ENCODE measurements around the gene NPAS4. TPM values are rescaled to one million over a fixed set of nuclear protein-coding genes. Genes with fewer than 3 reads are reported as not detected.

The NPAS4 gene
- total RNA-seq, 2 experiments from 2014 or later: 0.11 TPM; not detected in 1

DNA sequence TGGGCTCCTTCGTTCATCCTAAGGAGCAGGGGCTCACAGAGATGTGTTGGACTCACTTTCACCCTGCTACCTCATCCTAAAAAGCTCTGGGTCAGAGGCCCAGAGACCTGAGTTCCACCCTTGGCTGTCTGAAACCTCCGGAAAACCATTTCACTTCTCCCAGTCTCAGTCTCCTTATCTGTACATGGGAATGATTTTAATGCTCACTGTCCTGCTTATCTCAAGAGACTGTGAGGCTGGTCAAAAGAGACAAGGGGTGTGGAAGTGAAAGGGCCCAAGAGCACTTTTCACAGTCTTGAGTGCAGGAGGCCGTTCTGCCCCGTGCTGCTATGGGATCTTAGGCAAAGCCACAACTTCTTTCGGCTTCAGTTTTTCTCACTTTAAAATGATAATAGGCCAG is 13.2 kb upstream of the NPAS4 start:
- Mint-ChIP-seq H3K9me3 (no peaks in the 10 kb centered on the region), H3K4me1 (ENCODE audit: low read depth) (peaks cover 3% of the 10 kb centered on the region), H3K27ac (no peak overlapping the region), H3K4me3 (no peak overlapping the region), H3K27me3 (peaks cover 15% of the 10 kb centered on the region), H3K36me3 (ENCODE audit: low read depth) (no peaks in the 10 kb centered on the region)
- intact Hi-C loops (cut with micrococcal nuclease): loop anchor here (5.0 to 10.0 kb wide), 3 partner anchors 35 to 267 kb away; partner anchors contain the start of gene RBM4B
- TF ChIP-seq, protein P1, sequence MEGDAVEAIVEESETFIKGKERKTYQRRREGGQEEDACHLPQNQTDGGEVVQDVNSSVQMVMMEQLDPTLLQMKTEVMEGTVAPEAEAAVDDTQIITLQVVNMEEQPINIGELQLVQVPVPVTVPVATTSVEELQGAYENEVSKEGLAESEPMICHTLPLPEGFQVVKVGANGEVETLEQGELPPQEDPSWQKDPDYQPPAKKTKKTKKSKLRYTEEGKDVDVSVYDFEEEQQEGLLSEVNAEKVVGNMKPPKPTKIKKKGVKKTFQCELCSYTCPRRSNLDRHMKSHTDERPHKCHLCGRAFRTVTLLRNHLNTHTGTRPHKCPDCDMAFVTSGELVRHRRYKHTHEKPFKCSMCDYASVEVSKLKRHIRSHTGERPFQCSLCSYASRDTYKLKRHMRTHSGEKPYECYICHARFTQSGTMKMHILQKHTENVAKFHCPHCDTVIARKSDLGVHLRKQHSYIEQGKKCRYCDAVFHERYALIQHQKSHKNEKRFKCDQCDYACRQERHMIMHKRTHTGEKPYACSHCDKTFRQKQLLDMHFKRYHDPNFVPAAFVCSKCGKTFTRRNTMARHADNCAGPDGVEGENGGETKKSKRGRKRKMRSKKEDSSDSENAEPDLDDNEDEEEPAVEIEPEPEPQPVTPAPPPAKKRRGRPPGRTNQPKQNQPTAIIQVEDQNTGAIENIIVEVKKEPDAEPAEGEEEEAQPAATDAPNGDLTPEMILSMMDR (IDR thresholded peaks at IDR 0.05): no peak
- ATAC-seq: no peak
- ChIA-PET CTCF (interaction anchor here (0.8 to 8.0 kb wide), 14 partner anchors 10 to 427 kb away, joined by 3 to 91 read pairs (median 6); partner anchors contain the start of genes DPP3, MRPL11, NPAS4 and PELI3), POLR2A (interaction anchor here (0.6 to 2.4 kb wide), 3 partner anchors 9 to 72 kb away, joined by 3 to 10 read pairs (median 4); partner anchors contain the start of gene DPP3)
- no peak for DNase-seq

- intact Hi-C loops (cut with micrococcal nuclease): loop anchor here (5.0 to 10.0 kb wide), 3 partner anchors 34 to 266 kb away; partner anchors contain the start of gene RBM4B
- H3K27ac Mint-ChIP-seq: no peak overlapping the region
- peaks cover 20% of the 10 kb centered on the region for H3K27me3 Mint-ChIP-seq
- peaks cover 3% of the 10 kb centered on the region for H3K4me1 Mint-ChIP-seq (ENCODE audit: low read depth)
- ChIA-PET POLR2A (interaction anchor here (0.8 to 2.4 kb wide), 6 partner anchors 10 to 270 kb away, joined by 3 to 10 read pairs (median 4); partner anchors contain the start of genes DPP3 and RBM4B), CTCF (interaction anchor here (0.6 to 8.0 kb wide), 29 partner anchors 9 to 270 kb away, joined by 3 to 91 read pairs (median 4); partner anchors contain the start of genes CTSF, DPP3, MRPL11 and NPAS4)
- no peaks in the 10 kb centered on the region for H3K9me3 Mint-ChIP-seq
- H3K36me3 Mint-ChIP-seq (ENCODE audit: low read depth): no peaks in the 10 kb centered on the region
- DNase-seq (peak; percentile 95), ATAC-seq (peak; percentile 86)
- peak overlapping the region; percentile 67 for H3K4me3 Mint-ChIP-seq
- TF ChIP-seq, protein P1 (IDR thresholded peaks at IDR 0.05): peak; percentile 100
Measured at GRCh38 chr11:66408488-66409214, 12.2 kb upstream of the NPAS4 start.

DNA sequence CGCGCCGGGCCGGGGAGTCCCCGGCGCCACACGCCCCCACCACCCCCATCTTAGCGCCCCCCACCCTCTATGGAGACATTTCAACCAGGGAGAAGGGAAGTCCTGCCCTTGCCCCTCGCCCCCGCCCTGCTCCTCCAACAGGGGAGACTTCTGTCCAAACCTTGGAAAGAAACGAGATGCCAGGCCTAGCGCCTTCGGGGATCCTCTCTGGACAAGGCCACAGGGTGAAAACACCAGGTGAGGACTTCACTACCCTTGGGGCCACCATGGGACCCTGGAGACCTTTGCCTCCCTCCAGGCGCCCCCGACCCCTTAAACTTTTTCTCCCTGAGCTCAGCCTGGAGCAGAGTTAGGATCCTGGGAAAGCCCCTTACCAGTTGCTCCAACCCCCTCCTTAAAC is 11.6 kb upstream of the NPAS4 start:
- ATAC-seq (no peak), DNase-seq (no peak)
- CTCF ChIA-PET: interaction anchor here (0.6 to 8.0 kb wide), 27 partner anchors 8 to 269 kb away, joined by 3 to 91 read pairs (median 4); partner anchors contain the start of genes CTSF, DPP3, MRPL11 and NPAS4
- Mint-ChIP-seq H3K36me3 (ENCODE audit: low read depth) (no peaks in the 10 kb centered on the region), H3K4me1 (ENCODE audit: low read depth) (peaks cover 3% of the 10 kb centered on the region), H3K27me3 (peaks cover 24% of the 10 kb centered on the region), H3K4me3 (no peak overlapping the region), H3K9me3 (no peaks in the 10 kb centered on the region), H3K27ac (no peak overlapping the region)
- POLR2A ChIA-PET: interaction anchor here (0.8 to 2.4 kb wide), 5 partner anchors 9 to 269 kb away, joined by 4 to 10 read pairs (median 5); partner anchors contain the start of genes DPP3 and RBM4B
- TF ChIP-seq, protein P1 (IDR thresholded peaks at IDR 0.05): no peak
- intact Hi-C loops (cut with micrococcal nuclease): loop anchor here (5.0 to 10.0 kb wide), 3 partner anchors 33 to 266 kb away; partner anchors contain the start of gene RBM4B

DNA sequence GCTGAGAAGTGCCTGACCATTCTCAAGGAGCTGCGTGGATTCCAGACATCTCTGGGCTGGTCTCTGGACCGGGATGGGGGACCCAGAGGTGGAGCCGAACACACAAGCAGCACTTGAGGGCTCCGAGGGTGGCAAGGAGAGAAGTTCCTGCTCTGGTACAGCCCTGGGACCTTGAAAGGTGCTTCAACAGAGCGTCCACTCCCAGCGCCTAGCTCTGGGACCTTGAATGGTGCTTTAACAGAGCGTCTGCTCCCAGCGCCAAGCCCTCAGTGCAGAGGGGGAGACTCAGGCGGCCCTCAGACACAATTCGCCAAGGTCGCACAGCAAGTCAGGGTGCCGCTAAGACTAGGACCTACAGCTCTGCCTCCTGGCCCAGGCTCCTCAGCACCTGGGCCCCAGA is 10.6 kb upstream of the NPAS4 start:
- no peaks in the 10 kb centered on the region for H3K9me3 Mint-ChIP-seq
- peaks cover 3% of the 10 kb centered on the region for H3K4me1 Mint-ChIP-seq (ENCODE audit: low read depth)
- H3K27me3 Mint-ChIP-seq: peaks cover 30% of the 10 kb centered on the region
- POLR2A ChIA-PET: interaction anchor here (0.8 to 1.8 kb wide), 4 partner anchors 11 to 69 kb away, joined by 3 to 7 read pairs (median 4); no protein-coding TSS in a partner anchor
- DNase-seq: no peak
- ATAC-seq: no peak
- CTCF ChIA-PET: interaction anchor here (1.5 to 8.0 kb wide), 5 partner anchors 8 to 24 kb away, joined by 6 to 91 read pairs (median 37); partner anchors contain the start of gene NPAS4
- no peaks in the 10 kb centered on the region for H3K36me3 Mint-ChIP-seq (ENCODE audit: low read depth)
- intact Hi-C loops (cut with micrococcal nuclease): no loop called here
- no peak overlapping the region for H3K4me3 Mint-ChIP-seq
- no peak overlapping the region for H3K27ac Mint-ChIP-seq
- TF ChIP-seq, protein P1 (IDR thresholded peaks at IDR 0.05): no peak
